ENCODE measurements around the gene IL34.
"Not testable (repeated sequence)": the region's sequence is repeated elsewhere in the genome, so short reads cannot be mapped to it uniquely, and the experiment has no call there.

Gene IL34

DNA sequence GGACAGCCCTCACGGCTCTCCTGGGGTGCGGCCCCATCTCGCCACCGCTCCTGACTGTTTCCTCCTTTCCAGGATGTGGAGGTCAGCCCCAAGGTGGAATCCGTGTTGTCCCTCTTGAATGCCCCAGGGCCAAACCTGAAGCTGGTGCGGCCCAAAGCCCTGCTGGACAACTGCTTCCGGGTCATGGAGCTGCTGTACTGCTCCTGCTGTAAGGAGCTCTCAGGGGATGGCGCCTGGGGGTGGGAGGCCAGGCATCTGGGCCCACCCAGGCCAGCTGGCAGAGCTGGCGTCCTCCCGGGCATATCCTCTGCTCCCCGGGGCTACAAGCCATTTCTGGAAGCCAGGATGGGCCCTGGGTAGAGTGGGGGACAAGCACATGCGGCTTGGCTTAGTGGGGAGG lies 13.2 kb downstream of the IL34 start:
- no peak for DNase-seq

GRCh38 chr16:70659953-70660671 lies 13.8 kb downstream of the IL34 start:
- no peak for DNase-seq

DNA sequence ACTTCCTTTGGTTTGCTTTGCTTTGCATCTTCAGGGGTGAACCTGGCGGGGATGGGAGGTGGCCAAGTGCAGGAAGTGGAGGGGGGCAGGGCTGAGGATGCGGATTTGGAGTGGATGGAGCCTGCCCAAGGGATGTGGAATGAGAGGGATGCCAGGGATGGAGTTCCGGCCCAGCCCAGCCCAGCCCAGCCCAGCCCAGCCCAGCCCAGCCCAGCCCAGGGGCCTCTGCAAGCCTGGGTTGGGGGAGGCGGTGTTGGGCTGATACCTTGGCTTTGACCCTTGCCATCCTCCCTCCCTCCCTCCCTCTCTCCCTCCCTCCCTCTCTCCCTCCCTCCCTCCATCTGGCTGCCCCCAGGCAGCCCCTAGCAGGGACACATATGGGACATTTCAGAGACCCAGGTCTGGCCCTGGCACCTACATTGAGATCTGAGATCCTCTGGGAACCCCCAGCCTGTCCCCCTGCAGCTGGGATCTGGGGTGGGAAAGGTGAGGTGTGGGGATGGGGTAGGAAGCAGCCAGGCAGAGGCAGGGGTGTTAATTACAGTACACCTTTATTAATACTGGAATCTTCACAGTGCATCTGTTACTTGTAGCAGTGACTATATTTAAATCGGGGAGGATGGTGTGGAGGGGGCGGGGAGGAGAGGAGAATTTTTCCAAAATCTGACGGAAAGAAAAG lies 14.5 kb downstream of the IL34 start:
- DNase-seq: no peak

- no peak for DNase-seq
Observed at GRCh38 chr16:70661534-70661917, 15.2 kb downstream of the IL34 start.

DNA sequence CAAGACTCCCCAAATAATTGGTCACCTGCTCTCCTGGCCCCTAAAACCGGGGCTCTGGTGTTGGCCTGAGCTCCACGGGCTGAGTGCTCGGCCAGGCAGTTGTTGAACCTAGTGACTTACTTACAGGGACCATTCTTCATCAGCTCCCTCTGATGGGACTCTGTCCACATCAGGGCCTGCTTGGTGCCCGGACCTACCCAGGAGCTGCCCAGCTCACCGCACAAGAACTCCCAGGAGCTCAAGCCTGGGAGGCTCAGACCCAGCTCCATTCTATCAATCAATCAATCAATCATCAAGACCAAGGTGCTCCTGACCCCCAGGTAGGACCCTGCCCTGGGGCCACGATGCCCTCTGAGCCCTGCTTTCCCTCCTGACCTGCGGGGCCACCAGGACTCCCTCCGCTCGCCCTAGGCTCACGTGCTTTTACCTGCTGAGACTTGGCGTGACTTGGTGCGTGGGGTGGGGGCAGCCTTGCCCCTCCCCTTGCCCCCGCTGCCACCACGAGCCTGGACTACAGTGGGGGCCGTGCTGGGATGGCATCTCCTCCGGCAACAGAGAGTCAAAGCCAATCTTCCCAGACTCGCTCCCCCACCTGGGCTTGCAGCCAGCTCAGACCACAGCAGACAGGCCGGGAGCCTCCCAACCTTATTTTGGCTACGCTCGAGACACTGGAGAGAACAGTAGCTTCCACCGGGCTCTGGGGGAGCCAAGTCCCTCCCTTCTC lies 15.7 kb downstream of the IL34 start:
- no peak for DNase-seq

DNA sequence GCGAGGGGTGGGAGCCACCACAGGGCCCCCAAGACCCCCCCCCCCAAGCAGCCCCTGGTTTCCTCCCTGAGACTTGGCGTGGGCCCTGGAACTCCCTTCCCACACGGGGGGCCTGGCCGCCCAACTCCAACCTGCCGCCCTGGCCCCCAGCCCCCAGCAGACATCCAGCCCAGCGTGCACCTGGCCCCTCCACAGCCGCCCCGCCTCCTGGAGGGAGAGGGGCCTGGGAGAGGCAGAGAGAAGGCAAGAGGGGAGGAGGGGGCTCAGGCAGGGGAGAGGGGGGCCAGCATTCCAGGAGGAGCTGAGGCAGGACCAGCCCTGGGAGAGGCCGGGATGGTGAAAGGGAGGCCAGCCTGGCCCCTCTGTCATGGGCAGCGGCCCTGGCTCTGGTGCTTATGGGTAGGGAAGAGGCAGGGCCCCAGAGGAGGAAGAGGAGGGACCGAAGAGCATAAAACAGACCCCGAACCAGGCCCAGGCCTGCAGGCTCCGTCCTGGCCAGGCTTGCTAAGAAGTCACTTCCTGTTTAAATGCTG lies 16.7 kb downstream of the IL34 start:
- no peak for DNase-seq

DNA sequence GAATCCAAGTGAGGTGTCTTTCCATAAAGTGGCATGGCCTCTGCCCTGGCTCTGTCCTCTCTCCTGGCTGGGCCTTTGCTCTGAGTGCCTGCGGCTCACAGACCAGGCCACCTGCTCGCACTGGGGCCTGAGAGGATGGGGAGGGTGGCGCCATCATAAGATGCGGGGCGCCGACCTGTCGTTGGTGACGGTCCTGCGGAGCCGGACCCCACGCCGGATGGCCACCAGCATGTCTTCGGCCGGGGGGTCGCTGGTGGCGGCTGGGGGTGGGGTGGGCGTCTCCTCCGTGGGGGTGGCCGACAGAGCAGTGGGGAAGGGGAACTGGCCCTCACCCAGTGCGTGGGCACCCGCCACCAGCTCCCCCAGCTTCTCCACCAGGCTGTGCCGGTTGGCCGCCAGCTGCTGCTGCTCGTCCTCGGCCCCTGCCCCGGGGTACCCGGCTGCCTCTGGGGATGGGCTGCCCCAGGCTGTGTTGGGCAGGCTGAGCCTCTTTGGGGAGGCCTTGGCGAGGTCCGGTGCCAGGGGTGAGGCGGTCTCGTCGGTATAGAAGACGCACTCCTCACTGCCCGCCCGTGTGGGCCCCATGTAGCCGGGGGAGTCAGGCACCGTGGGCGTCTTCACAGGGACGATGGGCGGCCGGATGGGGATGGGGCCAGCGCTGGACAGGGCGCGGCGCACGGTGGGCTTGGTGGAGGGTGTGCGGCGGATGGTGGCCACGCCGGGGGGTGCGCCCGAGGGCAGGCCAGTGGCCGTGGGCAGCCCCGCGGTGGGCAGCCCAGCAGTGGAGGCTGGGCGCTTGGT lies 17.4 kb downstream of the IL34 start:
- DNase-seq: no peak

DNA sequence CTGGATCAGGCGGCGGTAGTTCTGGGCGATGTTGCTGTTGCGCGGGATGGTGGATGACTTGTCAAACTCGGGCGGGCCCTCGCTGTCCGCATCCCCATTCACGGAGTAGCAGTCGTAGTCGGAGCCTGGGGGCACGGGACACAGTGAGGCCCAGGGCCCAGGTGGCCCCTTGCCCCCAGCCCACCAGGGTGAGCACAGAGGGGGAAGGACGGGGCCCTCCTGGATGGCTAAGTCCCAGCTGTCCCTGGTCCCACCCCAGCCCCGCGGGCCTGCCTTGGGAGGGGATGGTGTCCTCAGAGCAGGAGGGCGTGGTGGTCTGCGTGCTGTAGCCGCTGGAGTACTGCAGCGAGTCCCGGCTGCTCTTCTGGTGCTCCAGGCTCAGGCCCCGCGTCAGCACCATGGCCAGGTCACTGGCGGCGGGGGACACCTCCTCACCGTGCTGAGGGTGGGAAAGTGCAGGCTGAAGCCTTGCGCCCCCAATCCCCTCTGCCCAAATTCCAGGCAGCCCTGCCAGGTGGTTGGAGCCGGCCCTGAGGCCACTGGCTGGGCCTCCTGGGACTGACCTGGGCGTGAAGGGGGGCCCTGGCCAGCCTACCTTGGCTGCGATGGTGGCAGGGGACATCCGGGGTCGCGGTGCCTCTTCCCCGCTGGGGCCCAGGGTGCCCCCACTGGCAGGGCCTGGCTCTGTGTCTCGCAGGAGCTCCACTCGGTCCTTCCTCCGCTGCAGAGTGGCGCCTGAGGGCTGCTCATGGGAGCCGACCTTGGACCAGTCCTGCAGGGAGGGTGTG lies 18.2 kb downstream of the IL34 start:
- DNase-seq: no peak

GRCh38 chr16:70665113-70665694 lies 18.8 kb downstream of the IL34 start:
- no peak for DNase-seq

GRCh38 chr16:70665806-70666735 lies 19.7 kb downstream of the IL34 start:
- DNase-seq: no peak

- no peak for DNase-seq
Observed at GRCh38 chr16:70670175-70670574, 23.8 kb downstream of the IL34 start.

DNA sequence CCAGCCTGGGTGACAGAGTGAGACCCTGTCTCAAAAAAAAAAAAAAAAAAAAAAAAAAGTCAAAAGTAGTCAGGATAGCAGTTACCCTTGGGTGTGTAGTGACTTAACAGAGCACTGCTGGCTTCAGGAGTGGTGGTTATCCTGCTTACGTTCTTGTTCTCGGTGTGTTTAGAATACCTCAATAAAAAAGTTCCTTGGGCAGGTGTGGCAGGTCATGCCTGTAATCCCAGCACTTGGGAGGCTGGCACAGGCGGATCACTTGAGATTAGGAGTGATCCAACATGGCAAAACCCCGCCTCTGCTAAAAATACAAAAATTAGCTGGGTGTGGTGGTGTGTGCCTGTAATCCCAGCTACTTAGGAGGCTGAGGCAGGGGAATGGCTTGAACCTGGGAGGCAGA lies 24.6 kb downstream of the IL34 start:
- DNase-seq: not testable (repeated sequence)

DNA sequence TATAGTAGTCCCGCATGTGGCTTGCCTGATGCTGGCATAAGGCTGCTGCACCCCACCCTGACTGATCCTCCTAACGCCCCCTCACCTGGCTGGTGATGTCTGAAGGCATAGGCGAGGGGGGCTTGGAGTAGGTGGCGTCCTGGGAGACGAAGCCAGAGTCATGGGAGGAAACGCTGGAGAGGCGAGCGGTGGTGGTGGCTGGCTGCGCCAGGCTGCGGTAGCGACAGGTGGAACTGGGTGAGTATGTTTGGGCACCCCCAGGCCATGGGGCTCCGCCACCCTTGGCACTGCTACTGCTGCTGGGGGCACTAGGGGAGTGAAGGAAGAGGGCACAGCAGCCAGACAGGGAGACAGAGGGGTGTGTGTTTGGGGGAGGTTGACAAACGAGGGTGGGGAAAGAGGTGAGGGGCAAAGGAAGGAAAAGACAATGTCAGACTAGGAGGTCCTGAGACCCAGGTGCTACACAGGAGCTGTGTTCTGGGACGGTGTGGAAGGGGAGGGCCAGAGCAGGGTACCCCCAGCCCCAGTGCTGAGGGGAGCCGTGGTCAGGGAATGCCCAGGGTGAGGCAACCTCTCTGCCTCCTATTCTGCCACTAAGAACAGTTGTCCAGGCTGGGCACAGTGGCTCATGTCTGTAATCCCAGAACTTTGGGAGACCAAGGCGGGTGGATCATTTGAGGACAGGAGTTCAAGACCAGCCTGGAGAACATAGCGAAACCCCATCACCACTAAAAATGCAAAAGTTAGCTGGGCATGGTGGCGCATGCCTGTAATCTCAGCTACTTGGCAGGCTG lies 28.1 kb downstream of the IL34 start:
- DNase-seq: no peak

GRCh38 chr16:70675851-70676513 lies 29.6 kb downstream of the IL34 start:
- no peak for DNase-seq

DNA sequence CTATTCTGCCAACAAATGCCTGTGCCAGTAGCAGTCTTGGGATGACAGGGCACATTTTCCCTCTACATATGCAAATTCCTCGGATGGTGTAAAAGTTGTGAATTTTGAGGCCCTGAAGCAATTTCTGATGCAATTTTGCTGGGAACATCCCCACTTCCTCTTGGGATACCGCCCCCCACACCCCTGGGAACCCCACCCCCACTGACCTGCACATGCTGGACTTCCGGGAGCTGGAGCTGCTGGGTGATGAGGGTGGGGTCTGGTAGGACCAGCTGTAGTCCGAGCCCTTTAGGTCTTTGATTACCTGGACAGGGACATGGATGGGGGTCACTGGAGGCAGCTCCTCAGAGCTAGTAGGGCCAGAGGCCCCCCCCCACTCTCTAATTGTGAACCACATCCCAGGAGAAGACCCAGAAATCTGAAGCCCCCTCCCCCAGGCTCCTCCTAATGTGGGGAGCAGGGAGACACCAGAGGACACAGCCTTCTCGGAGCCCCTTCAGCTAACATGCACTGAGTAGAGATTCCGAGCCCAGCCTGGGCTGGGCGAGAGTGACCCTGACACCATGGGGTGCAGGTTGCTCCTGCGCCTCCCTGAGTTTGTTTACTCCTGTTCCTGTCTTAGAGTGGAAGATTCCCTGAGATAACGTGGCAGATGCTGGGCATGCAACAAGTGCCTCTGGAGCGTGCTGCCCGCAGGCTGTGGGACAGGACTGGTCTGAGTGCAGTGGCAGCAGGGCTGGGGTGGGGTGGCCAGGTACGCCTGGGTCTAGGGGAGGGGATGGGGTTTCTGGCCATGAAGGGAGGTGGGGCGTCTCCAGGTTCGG lies 30.5 kb downstream of the IL34 start:
- no peak for DNase-seq

- DNase-seq: no peak
Observed at GRCh38 chr16:70677499-70678120, 31.3 kb downstream of the IL34 start.

- no peak for DNase-seq
Observed at GRCh38 chr16:70678121-70678897, 31.9 kb downstream of the IL34 start.

All from GDM1 (cell line).